Breast epithelium (tissue), 4 donors: ENCODE measurements around the gene OR4A15. TPM values are rescaled to one million over a fixed set of nuclear protein-coding genes. Genes with fewer than 3 reads are reported as not detected.

Experiments
- DNase-seq, 2 donors: peaks; one replicate each; pipeline ENCODE4 v3.0.0-alpha.2; 2019; ENCODE audit warnings: low spot score in 2 of 2
- H3K27ac ChIP-seq, 2 donors: fragments of 200-600 bp; sonication (generic) in 1 of 2; one replicate each; pipeline ENCODE4 v1.5.1; 2016 to 2019; ENCODE audit warnings: mild to moderate bottlenecking in 1 of 2
- H3K27me3 ChIP-seq, 2 donors: fragments of 200-600 bp; sonication (generic) in 1 of 2; one replicate each; pipeline versions ENCODE4 v1.5.1 to v1.6.0; 2017 to 2019; ENCODE audit warnings: control low read depth in 1 of 2, mild to moderate bottlenecking in 1 of 2
- H3K36me3 ChIP-seq: fragments of 200-600 bp; one replicate; pipeline ENCODE4 v1.5.1; 2019
- H3K4me1 ChIP-seq, 2 donors: fragments of 200-600 bp; sonication (generic); one replicate each; pipeline ENCODE4 v1.5.1; 2016 to 2019; ENCODE audit warnings: control low read depth in 1 of 2
- H3K4me3 ChIP-seq, 3 donors: fragments of 200-600 bp; sonication (generic); 1 replicate in 2 of 3; 2 replicates in 1 of 3; pipeline ENCODE4 v1.5.1; 2016 to 2019; ENCODE audit warnings: mild to moderate bottlenecking in 3 of 3, moderate library complexity in 2 of 3
- H3K9me3 ChIP-seq, 2 donors: fragments of 200-600 bp; sonication (generic) in 1 of 2; one replicate each; pipeline ENCODE4 v1.5.1; 2016 to 2019; ENCODE audit warnings: control low read depth in 1 of 2
- POLR2A ChIP-seq: fragments of 450-650 bp; IDR thresholded peaks from one replicate; pipeline ENCODE4 v1.6.1; 2016; ENCODE audit warnings: antibody characterized with exemption, mild to moderate bottlenecking, moderate library complexity
- POLR2AphosphoS5 ChIP-seq, 3 donors: sonication (generic); formaldehyde crosslinking; IDR thresholded peaks; one replicate each; pipeline ENCODE4 v1.6.1; 2017; ENCODE audit warnings: antibody characterized with exemption in 3 of 3
- intact Hi-C: fragments of 100-400 bp; cut with DNase I; formaldehyde crosslinking; loops from one replicate; pipeline ENCODE4 v1.15.1; 2023; ENCODE audit warnings: low total_unique reads
- total RNA-seq, 3 donors: library from RNA; depleted of rRNA; stranded (reverse); fragments of >200 nt; gene quantifications; one replicate each; pipeline ENCODE4 v1.1.0, GENCODE V29; 2016
- TF ChIP-seq, protein P1 (sequence below), 3 donors: fragments of 450-650 bp; IDR thresholded peaks; one replicate each; pipeline ENCODE4 v1.5.1; 2016 to 2017; ENCODE audit warnings: antibody characterized with exemption in 3 of 3, mild to moderate bottlenecking in 3 of 3, moderate library complexity in 3 of 3

The OR4A15 gene
- total RNA-seq: not detected

DNA sequence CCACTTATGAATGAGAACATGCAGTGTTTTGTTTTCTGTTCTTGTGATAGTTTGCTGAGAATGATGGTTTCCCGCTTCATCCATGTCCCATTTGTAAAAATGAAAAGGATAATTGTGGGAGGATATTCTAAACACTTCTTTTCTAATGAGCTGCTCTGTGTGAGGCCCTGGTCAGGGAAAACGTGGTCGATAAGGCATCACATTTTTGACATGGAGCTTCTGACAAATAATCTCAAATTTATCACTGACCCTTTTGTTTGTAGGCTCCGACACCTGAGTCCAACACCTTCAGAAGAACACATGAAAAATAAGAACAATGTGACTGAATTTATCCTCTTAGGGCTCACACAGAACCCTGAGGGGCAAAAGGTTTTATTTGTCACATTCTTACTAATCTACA lies at the start of gene OR4A15:
OR4A15 (plus strand) TSS at position 301 of the 400 bp plus-strand sequence; CDS start at position 301, 0 bp downstream.
- TF ChIP-seq POLR2A: no peak
- H3K4me3 ChIP-seq: no peak within 1 kb of the TSS
- intact Hi-C loops: no loop called here
- DNase-seq: no peak
- no peaks in the 10 kb centered on the region for H3K27me3 ChIP-seq
- H3K27ac ChIP-seq: no peak within 1 kb of the TSS
- H3K9me3 ChIP-seq: peaks cover 0 to 6% of the 10 kb centered on the region in 2 donors
- H3K36me3 ChIP-seq: no peaks in the 10 kb centered on the region
- H3K4me1 ChIP-seq: no peaks in the 10 kb centered on the region

DNA sequence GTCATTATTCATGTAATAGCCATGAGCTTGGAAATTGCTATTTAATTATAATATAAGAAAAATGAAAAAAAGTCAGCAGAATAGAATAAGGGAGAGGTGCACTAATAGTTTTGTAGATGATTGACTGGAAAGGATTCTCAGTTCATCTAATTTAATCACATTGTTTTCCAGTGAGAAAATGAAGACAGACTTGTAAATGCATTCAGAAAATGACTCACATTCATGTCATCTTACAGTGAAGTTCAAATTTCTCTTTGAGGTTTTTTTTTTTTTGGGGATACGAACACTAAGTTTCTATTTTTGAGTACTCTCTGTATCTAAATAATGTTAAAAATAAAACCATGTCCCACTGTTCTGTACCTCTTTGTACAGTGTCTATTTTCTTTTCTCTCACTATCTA lies 43.3 kb upstream of the OR4A15 start:
- intact Hi-C loops: no loop called here
- no peak for TF ChIP-seq POLR2AphosphoS5 (IDR thresholded peaks at IDR 0.05)
- no peak for TF ChIP-seq POLR2A
- TF ChIP-seq, protein P1, sequence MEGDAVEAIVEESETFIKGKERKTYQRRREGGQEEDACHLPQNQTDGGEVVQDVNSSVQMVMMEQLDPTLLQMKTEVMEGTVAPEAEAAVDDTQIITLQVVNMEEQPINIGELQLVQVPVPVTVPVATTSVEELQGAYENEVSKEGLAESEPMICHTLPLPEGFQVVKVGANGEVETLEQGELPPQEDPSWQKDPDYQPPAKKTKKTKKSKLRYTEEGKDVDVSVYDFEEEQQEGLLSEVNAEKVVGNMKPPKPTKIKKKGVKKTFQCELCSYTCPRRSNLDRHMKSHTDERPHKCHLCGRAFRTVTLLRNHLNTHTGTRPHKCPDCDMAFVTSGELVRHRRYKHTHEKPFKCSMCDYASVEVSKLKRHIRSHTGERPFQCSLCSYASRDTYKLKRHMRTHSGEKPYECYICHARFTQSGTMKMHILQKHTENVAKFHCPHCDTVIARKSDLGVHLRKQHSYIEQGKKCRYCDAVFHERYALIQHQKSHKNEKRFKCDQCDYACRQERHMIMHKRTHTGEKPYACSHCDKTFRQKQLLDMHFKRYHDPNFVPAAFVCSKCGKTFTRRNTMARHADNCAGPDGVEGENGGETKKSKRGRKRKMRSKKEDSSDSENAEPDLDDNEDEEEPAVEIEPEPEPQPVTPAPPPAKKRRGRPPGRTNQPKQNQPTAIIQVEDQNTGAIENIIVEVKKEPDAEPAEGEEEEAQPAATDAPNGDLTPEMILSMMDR (IDR thresholded peaks at IDR 0.05): no peak
- H3K9me3 ChIP-seq: no peaks in the 10 kb centered on the region
- no peak overlapping the region for H3K27ac ChIP-seq
- H3K4me1 ChIP-seq: no peaks in the 10 kb centered on the region
- H3K36me3 ChIP-seq: no peaks in the 10 kb centered on the region
- H3K4me3 ChIP-seq: no peak overlapping the region
- no peaks in the 10 kb centered on the region for H3K27me3 ChIP-seq
- DNase-seq: no peak

DNA sequence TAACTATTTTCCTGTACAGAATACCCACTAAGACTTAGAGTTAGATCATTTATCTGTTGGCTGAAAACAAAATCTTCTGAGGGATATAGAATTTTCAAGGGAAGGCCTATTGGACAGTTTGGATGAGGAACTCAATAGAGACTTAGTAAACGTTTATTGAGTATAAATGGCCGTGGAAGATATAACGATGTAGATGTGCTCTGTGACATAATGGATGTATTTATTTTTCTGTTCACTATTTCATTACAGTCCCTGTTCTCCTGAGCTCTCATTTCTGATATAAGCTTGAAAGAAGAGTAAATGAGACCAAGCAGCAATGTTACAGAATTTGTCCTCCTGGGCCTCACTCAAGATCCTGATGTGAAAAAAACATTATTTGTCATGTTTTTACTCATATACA lies 24.9 kb upstream of the OR4A15 start, which contains the start of gene OR4A16:
OR4A16 (plus strand) TSS at position 301 of the 400 bp plus-strand sequence; CDS start at position 301, 0 bp downstream.
- intact Hi-C loops: no loop called here
- H3K9me3 ChIP-seq: peaks cover 0 to 8% of the 10 kb centered on the region in 2 donors
- no peaks in the 10 kb centered on the region for H3K27me3 ChIP-seq
- no peaks in the 10 kb centered on the region for H3K4me1 ChIP-seq
- no peak for DNase-seq
- no peak for TF ChIP-seq POLR2AphosphoS5 (IDR thresholded peaks at IDR 0.05)
- TF ChIP-seq, protein P1 (IDR thresholded peaks at IDR 0.05): no peak
- no peak within 1 kb of the TSS for H3K4me3 ChIP-seq
- H3K36me3 ChIP-seq: no peaks in the 10 kb centered on the region
- no peak within 1 kb of the TSS for H3K27ac ChIP-seq

DNA sequence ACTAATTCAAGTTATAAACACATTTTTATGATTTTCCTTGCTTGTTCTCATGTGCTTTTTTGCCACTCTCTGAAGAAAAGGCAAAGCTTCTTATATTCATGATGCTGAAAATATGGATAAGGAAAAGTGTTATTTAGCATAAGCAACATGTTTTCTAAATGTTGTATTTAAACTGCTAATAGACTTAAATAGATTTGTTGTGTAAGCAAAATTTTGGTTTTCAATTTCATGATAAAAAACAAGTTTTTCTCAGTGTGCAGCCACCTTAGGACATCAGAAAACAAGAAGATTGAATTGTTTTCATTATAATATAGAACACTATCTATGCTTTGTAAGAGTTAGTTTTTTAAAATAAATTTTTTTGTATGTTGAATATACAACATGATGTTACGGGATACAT lies 22.5 kb upstream of the OR4A15 start:
- intact Hi-C loops: no loop called here
- peaks cover 4 to 8% of the 10 kb centered on the region in 2 donors for H3K9me3 ChIP-seq
- no peaks in the 10 kb centered on the region for H3K4me1 ChIP-seq
- no peak overlapping the region for H3K4me3 ChIP-seq
- no peaks in the 10 kb centered on the region for H3K36me3 ChIP-seq
- TF ChIP-seq, protein P1 (IDR thresholded peaks at IDR 0.05): no peak
- TF ChIP-seq POLR2AphosphoS5 (IDR thresholded peaks at IDR 0.05): no peak
- TF ChIP-seq POLR2A: no peak
- no peak overlapping the region for H3K27ac ChIP-seq
- H3K27me3 ChIP-seq: no peaks in the 10 kb centered on the region
- DNase-seq: no peak

DNA sequence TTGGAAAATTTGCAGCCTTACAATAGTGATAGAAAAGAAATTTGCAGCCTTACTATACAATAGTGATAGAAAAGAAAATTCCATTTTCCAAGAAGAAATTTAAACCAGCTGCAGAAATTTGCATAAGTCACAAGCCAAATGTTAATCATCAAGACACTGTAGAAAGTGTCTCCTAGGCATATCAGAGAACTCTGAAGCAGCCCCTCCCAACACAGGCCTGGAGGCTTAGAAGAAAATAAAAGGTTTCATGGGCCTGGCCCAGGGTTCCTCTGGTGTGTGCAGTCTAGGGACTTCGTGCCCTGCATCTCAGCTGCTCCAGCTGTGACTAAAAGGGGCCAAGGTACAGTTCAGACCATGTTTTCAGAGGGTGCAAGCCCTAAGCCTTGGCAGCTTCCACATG lies 18.7 kb upstream of the OR4A15 start:
- H3K27me3 ChIP-seq: no peaks in the 10 kb centered on the region
- H3K36me3 ChIP-seq: no peaks in the 10 kb centered on the region
- DNase-seq: no peak
- intact Hi-C loops: no loop called here
- H3K27ac ChIP-seq: no peak overlapping the region
- H3K4me1 ChIP-seq: no peaks in the 10 kb centered on the region
- H3K4me3 ChIP-seq: no peak overlapping the region
- TF ChIP-seq POLR2AphosphoS5 (IDR thresholded peaks at IDR 0.05) (no peak), POLR2A (no peak)
- TF ChIP-seq, protein P1 (IDR thresholded peaks at IDR 0.05): no peak
- peaks cover 4 to 8% of the 10 kb centered on the region in 2 donors for H3K9me3 ChIP-seq
